ENCODE measurements around the gene XYLT1.

XYLT1 gene

GRCh38 chr16:17392857-17393692 is 77.7 kb downstream of the XYLT1 start:
- DNase-seq = no peak

DNA sequence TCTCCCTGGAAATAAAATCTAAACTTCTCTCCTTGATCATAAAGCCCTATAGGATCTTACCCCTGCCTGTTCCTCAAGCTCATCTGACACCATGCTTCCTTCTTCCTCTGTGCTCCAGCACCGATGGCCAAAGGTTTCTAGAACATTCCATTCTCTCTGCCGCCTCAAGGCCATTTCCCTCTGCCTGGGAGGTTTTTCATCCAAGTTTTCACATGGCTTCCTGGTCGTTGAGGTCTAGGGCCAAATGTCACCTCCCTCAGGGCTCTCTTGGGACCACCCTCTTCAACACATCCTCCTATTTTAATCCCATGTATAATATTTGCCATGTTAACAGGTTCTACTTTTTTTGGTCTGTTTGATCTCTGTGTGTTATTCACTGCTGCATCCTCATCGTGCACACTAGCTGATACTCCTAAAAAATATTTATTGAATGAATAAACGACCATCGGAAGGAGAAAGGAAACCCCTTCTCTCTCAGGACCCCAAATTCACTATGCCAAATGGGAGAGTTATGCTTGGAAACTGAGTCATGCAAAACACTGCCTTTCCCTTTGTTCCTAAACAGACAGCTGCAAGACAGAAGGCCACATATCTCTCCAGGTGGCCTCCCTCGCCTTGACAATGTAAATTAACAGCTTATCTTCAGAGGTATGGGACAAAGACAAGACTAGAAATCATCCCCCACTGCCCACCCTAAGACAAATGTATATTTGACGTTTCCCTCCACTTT is 78.5 kb downstream of the XYLT1 start:
- no peak for DNase-seq

GRCh38 chr16:17391715-17392114 is 79.0 kb downstream of the XYLT1 start:
- DNase-seq = no peak

DNA sequence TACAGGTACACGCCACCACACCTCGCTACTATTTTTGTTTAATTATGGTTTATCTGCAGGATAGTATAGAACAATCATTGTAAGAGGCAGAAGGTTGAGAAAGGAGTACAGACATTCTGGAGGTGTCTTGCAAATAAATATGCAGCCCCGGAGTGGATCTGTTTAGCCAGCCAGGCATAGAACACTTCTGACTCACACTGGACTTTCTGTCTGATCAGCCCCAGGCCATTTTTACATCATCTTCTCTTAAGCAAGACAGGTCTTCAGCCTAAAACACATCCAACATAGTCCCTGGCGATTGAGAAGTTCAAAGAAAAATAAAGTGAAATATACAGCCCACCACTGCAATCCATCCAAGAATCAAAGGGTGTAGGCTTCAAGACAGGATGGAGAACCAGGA is 81.4 kb downstream of the XYLT1 start:
- DNase-seq = no peak

DNA sequence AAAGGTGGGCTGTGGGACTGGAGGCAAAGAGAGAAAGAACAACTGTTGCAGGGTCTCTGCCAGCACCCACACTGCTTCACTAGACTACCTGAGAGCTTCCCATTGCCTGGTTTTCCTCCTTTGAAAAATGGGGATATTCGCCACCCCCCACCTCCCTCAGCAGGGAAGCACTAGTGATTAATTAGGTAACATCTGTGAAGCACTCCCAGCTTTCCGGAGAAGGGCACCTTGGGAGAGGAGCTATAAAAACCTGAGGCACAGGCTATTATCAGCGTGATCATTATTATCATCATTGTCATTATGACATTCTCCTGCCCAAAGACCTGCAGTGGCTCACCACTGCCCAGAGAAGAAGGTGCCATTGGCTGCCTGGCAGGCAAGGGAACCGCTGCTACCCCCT is 83.5 kb downstream of the XYLT1 start:
- DNase-seq = no peak

GRCh38 chr16:17386229-17386628 is 84.5 kb downstream of the XYLT1 start:
- DNase-seq = no peak

DNA sequence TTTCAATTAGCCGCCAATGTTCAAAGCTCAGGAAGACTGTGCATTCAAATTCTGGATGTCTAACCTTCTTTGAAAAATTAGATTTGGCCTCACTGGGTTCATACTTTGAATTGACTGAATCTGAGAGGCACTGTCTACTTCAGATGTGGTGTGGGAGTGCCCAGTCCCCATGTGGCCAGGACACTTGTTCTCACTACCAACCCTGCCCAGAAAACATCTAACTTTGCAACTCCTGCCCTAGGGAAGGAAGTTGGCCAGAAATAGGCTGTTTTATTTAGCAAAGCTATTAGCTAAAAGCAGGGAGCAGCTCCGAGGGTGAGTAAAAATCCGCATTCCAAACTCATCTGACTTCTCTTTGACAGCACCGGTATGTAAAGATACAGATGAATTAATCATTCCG is 86.3 kb downstream of the XYLT1 start:
- no peak for DNase-seq

DNA sequence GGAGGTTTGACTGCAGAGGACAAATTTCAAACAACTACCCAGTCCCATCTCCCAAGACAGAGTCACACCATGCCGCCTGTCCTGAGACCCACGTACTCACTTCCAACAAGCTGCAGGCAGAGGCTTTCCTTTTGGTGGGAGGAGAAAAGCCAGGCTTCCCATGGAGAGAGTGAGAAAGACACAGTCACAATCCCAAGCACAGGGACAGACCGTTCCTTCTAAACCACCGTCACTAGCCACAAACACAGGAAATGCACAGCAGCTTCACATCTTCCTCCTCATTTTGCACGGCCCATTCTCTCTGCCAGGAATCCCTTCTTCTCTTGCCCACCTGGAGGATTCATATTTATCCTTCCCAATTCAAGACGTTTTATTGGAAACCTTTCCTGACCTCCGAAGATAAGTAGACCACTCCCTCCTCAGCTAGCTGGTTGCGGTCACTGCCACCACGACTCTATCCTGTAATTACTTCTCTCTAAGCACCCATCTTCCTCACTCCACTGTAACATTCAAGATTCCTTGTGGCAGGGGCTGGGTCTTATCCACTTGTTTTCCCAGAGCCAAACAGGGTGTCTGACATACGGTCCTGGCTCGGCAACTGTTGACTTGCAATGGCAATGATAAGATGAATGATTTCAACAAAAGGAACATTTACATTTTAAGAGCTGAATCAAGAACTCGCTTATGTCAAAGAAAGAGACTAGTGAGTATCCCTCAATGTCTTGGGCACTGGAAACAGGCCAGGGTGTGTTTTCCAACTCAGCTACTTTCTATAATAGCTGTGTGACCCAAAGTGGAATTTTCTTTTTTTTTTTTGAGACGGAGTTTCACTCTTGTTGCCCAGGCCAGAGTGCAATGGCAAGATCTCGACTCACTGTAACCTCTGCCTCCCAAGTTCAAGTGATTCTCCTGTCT is 87.6 kb downstream of the XYLT1 start:
- DNase-seq = no peak

GRCh38 chr16:17382514-17382913 is 88.2 kb downstream of the XYLT1 start:
- no peak for DNase-seq

- no peak for DNase-seq
Measured at GRCh38 chr16:17381784-17382183, 89.0 kb downstream of the XYLT1 start.

- DNase-seq = no peak
Measured at GRCh38 chr16:17380613-17381012, 90.1 kb downstream of the XYLT1 start.

- DNase-seq = no peak
Measured at GRCh38 chr16:17379121-17379571, 91.6 kb downstream of the XYLT1 start.

- no peak for DNase-seq
Measured at GRCh38 chr16:17377360-17378324, 93.1 kb downstream of the XYLT1 start.

GRCh38 chr16:17375461-17376304 is 95.1 kb downstream of the XYLT1 start:
- no peak for DNase-seq

- DNase-seq = no peak
Measured at GRCh38 chr16:17374668-17375255, 96.0 kb downstream of the XYLT1 start.

- no peak for DNase-seq
Measured at GRCh38 chr16:17373533-17373932, 97.2 kb downstream of the XYLT1 start.

GRCh38 chr16:17372386-17372785 is 98.4 kb downstream of the XYLT1 start:
- no peak for DNase-seq

- DNase-seq = no peak
Measured at GRCh38 chr16:17371299-17371698, 99.5 kb downstream of the XYLT1 start.

GRCh38 chr16:17370731-17371285 is 100.0 kb downstream of the XYLT1 start:
- no peak for DNase-seq

DNA sequence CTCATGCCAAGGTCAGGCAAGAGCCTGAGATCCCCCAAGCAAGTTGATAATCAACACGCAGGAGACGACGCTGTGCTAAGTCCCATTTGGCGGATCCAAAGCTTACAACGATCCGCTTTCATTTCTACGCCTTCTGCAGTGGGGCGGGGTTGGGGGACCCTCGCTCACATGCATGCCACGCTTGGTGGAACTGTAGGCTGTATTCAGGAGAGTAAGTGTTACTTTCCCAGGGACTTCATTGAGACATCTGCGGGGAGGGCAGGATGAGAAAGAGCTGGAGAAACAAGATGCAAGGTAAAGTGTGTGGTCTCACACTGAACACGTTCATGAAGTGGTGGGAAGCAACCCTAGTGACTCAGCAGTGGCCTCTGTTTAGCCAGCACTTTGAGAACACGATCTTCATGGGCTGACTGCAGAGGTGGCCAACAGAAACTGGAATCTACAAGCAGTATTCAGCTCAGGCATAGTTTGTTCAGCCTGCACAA is 100.5 kb downstream of the XYLT1 start:
- DNase-seq = no peak
